Liver (tissue), 9 donors: ENCODE measurements around the gene IFI27. TPM values are rescaled to one million over a fixed set of nuclear protein-coding genes. Genes with fewer than 3 reads are reported as not detected.

Experiments
- DNase-seq: peaks from one replicate; pipeline ENCODE4 v3.0.0-alpha.2; 2017; ENCODE audit warnings: low spot score
- H3K27ac ChIP-seq, 2 donors: one replicate each; pipeline ENCODE4 v1.7.0; 2013; ENCODE audit warnings: inconsistent platforms in 2 of 2, low read length in 2 of 2, control low read depth in 1 of 2, low read depth in 1 of 2, mild to moderate bottlenecking in 1 of 2
- H3K27me3 ChIP-seq, 4 donors: one replicate each; pipeline versions ENCODE4 v1.6.1 to v1.7.0; 2013; ENCODE audit warnings: low read length in 3 of 4, inconsistent platforms in 1 of 4, mild to moderate bottlenecking in 1 of 4, moderate library complexity in 1 of 4; ENCODE audit not compliant: control insufficient read depth in 4 of 4, insufficient read depth in 4 of 4
- H3K36me3 ChIP-seq, 4 donors: one replicate each; pipeline versions ENCODE4 v1.6.1 to v1.7.0; 2013; ENCODE audit warnings: low read length in 3 of 4, mild to moderate bottlenecking in 3 of 4, low read depth in 1 of 4, moderate library complexity in 1 of 4; ENCODE audit not compliant: control insufficient read depth in 4 of 4, insufficient read depth in 3 of 4
- H3K4me1 ChIP-seq, 4 donors: one replicate each; pipeline versions ENCODE4 v1.6.1 to v1.7.0; 2013; ENCODE audit warnings: low read length in 3 of 4, mild to moderate bottlenecking in 3 of 4, moderate library complexity in 1 of 4; ENCODE audit not compliant: control insufficient read depth in 4 of 4, insufficient read depth in 4 of 4
- H3K4me3 ChIP-seq, 3 donors: one replicate each; pipeline versions ENCODE4 v1.6.1 to v1.7.0; 2013; ENCODE audit warnings: low read length in 3 of 3, control low read depth in 1 of 3, low read depth in 1 of 3, mild to moderate bottlenecking in 1 of 3
- H3K9ac ChIP-seq, 2 donors: one replicate each; pipeline ENCODE4 v1.7.0; 2013; ENCODE audit warnings: low read length in 2 of 2, mild to moderate bottlenecking in 2 of 2, moderate library complexity in 2 of 2, control low read depth in 1 of 2, low read depth in 1 of 2
- H3K9me3 ChIP-seq, 4 donors: one replicate each; pipeline versions ENCODE4 v1.6.1 to v1.7.0; 2013; ENCODE audit warnings: low read length in 3 of 4; ENCODE audit not compliant: control insufficient read depth in 4 of 4
- ATF3 ChIP-seq: IDR thresholded peaks from 2 replicates; pipeline ENCODE4 v1.6.1; 2016; ENCODE audit warnings: antibody characterized with exemption
- CTCF ChIP-seq: fragments of 150-350 bp; IDR thresholded peaks from 2 replicates; pipeline ENCODE4 v1.5.1; 2017; ENCODE audit warnings: improper control_type of control experiment, low read depth, low read length; ENCODE audit not compliant: missing input control
- EGR1 ChIP-seq, 2 donors: IDR thresholded peaks; 2 replicates each; pipeline ENCODE4 v1.6.1; 2016 to 2018; ENCODE audit warnings: antibody characterized with exemption in 2 of 2, low read depth in 2 of 2
- FOXA1 ChIP-seq: IDR thresholded peaks from 2 replicates; pipeline ENCODE4 v1.6.1; 2016; ENCODE audit warnings: antibody characterized with exemption
- FOXA2 ChIP-seq: IDR thresholded peaks from 2 replicates; pipeline ENCODE4 v1.6.1; 2016; ENCODE audit warnings: antibody characterized with exemption
- GABPA ChIP-seq, 2 donors: IDR thresholded peaks in 1 of 2; conservative IDR thresholded peaks in 1 of 2; 2 replicates each; pipeline ENCODE4 v1.6.1; 2016; ENCODE audit warnings: antibody characterized with exemption in 2 of 2, mild to moderate bottlenecking in 1 of 2, moderate library complexity in 1 of 2
- HNF4G ChIP-seq: IDR thresholded peaks from 2 replicates; pipeline ENCODE4 v1.6.1; 2016; ENCODE audit warnings: antibody characterized with exemption
- JUND ChIP-seq, 2 donors: IDR thresholded peaks; 2 replicates each; pipeline ENCODE4 v1.6.1; 2016; ENCODE audit warnings: antibody characterized with exemption in 2 of 2
- MAX ChIP-seq: IDR thresholded peaks from 2 replicates; pipeline ENCODE4 v1.6.1; 2016; ENCODE audit warnings: antibody characterized with exemption
- NR2F2 ChIP-seq: IDR thresholded peaks from 2 replicates; pipeline ENCODE4 v1.6.1; 2016; ENCODE audit warnings: antibody characterized with exemption
- RAD21 ChIP-seq, 2 donors: IDR thresholded peaks; 2 replicates each; pipeline ENCODE4 v1.6.1; 2016; ENCODE audit warnings: antibody characterized with exemption in 2 of 2, mild to moderate bottlenecking in 2 of 2
- REST ChIP-seq: IDR thresholded peaks from 2 replicates; pipeline ENCODE4 v1.6.1; 2016; ENCODE audit warnings: antibody characterized with exemption, mild to moderate bottlenecking
- RXRA ChIP-seq, 2 donors: IDR thresholded peaks; 2 replicates each; pipeline ENCODE4 v1.6.1; 2017 to 2018; ENCODE audit warnings: antibody characterized with exemption in 2 of 2, mild to moderate bottlenecking in 1 of 2
- SP1 ChIP-seq: IDR thresholded peaks from 2 replicates; pipeline ENCODE4 v1.6.1; 2018; ENCODE audit warnings: antibody characterized with exemption, mild to moderate bottlenecking
- TAF1 ChIP-seq: conservative IDR thresholded peaks from 2 replicates; pipeline ENCODE4 v1.6.1; 2016; ENCODE audit warnings: antibody characterized with exemption, mild to moderate bottlenecking
- YY1 ChIP-seq: IDR thresholded peaks from 2 replicates; pipeline ENCODE4 v1.6.1; 2016; ENCODE audit warnings: antibody characterized with exemption, mild to moderate bottlenecking
- WGBS: extraction: QIAGEN DNeasy Blood & Tissue Kit; methylation state at CpG from one replicate; pipeline ENCODE4 v1.1.7; 2013; 5-methylcytosine and 5-hydroxymethylcytosine counted together
- polyA plus RNA-seq, 2 donors: library from polyadenylated mRNA; stranded (reverse) in 1 of 2; unstranded in 1 of 2; fragments of 200-250 nt in 1 of 2; fragments of >200 nt in 1 of 2; fragmentation: Nextera tagmentation in 1 of 2; extraction: Ambion mirVana in 1 of 2; gene quantifications; one replicate each; pipeline versions ENCODE4 v1.2.1 to v1.2.3, GENCODE V29; 2013 to 2015
- total RNA-seq, 2 donors: library from RNA; depleted of rRNA; stranded (reverse); fragments of >200 nt; gene quantifications; one replicate each; pipeline ENCODE4 v1.2.3, GENCODE V29; 2014
- TF ChIP-seq, protein P1 (sequence below): IDR thresholded peaks from 2 replicates; pipeline ENCODE4 v1.6.1; 2016; ENCODE audit warnings: antibody characterized with exemption
- donor health status: healthy.
- donor health status: healthy.
- donor health status: healthy.
- donor health status: healthy.
- donor health status: healthy.

The IFI27 gene
- total and polyA plus RNA-seq, 4 donors: 12.7 to 170 (median 42.2) TPM

DNA sequence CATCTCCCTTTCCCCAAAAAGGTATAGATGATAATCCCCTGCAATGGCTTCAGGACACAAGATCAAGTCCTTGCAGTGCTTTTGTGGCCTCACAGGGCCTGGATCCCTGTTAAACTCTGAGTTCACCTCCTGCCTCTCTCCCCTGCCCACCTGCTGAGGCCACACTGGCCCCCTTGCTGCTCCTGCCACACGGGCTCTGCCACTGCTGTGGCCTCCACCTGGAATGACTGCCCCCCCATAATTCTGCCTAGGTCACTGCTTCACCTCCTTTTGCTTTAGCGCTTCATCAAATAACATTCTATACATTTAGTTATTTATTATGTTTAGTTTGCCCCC lies 653 bp upstream of the IFI27 start:
- Histone ChIP-seq H3K4me3 (no peak overlapping the region), H3K27ac (peak overlapping the region in 1 of 2 donors; percentile 39), H3K4me1 (peaks cover 0 to 9% (median 3%) of the 10 kb centered on the region in 4 donors), H3K27me3 (no peaks in the 10 kb centered on the region), H3K9ac (no peak overlapping the region), H3K36me3 (no peaks in the 10 kb centered on the region), H3K9me3 (no peaks in the 10 kb centered on the region)
- DNase-seq: no peak
- TF ChIP-seq, protein P1, sequence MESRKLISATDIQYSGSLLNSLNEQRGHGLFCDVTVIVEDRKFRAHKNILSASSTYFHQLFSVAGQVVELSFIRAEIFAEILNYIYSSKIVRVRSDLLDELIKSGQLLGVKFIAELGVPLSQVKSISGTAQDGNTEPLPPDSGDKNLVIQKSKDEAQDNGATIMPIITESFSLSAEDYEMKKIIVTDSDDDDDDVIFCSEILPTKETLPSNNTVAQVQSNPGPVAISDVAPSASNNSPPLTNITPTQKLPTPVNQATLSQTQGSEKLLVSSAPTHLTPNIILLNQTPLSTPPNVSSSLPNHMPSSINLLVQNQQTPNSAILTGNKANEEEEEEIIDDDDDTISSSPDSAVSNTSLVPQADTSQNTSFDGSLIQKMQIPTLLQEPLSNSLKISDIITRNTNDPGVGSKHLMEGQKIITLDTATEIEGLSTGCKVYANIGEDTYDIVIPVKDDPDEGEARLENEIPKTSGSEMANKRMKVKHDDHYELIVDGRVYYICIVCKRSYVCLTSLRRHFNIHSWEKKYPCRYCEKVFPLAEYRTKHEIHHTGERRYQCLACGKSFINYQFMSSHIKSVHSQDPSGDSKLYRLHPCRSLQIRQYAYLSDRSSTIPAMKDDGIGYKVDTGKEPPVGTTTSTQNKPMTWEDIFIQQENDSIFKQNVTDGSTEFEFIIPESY: no peak
- TF ChIP-seq FOXA2: no peak
- TF ChIP-seq GABPA (IDR thresholded peaks at IDR 0.05 in 1 of 2, conservative IDR thresholded peaks at IDR 0.05 in 1 of 2): no peak
- TF ChIP-seq SP1: no peak
- no peak for TF ChIP-seq RAD21 (IDR thresholded peaks at IDR 0.05)
- TF ChIP-seq JUND (IDR thresholded peaks at IDR 0.05): no peak
- TF ChIP-seq REST: no peak
- TF ChIP-seq TAF1: no peak
- no peak for TF ChIP-seq YY1
- TF ChIP-seq CTCF: no peak
- no peak for TF ChIP-seq EGR1 (IDR thresholded peaks at IDR 0.05; ENCODE audit: low read depth in 2 of 2)
- no peak for TF ChIP-seq ATF3
- no peak for TF ChIP-seq RXRA (IDR thresholded peaks at IDR 0.05)
- no peak for TF ChIP-seq MAX
- TF ChIP-seq NR2F2: no peak
- TF ChIP-seq HNF4G: no peak
- no peak for TF ChIP-seq FOXA1
- 95% methylated on average over 2 of the region's 2 CpGs for WGBS
